ENCODE results near the gene ERC2.

ERC2 gene

DNA sequence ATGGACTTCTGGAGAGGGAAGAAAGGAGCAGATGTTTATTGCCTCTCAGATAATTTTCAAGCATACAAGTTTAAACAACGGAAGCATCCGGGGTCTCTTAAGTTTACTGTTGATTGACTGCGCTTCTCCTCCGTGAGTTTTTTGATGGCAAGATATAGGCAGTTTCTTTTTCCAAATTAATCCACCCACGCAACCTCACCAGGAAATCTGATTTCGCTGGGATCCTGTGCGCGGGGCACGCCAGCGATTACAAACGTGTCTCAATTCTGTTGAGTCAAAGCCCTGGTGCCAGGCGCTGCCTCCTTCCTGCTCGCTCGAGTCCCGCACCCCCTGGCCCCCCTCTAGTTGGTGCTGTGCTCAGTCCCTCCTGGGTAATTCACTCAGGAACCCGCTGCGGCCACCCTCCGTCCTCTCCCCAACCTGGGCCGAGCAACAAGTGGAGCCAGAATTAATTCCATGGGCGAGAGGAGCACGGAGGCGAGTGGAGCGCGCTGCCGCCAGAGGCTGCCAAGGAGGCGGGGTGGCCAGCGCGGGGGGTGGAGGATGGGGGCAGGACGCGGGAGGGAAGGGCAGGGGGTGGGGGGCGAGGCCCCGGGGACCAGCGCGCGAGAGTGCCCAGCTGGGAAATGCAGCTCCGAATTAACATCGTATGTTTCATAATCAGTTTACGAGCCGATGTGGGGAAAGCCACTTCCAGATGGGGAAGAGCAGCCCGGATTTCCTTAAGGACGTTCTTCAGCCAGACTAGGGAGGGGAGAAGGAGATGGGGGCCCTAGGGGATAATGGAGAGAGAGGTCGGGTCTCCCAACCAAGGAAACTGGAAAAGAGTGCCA is 987.1 kb downstream of the ERC2 start:
- no peak for DNase-seq (ENCODE audit: low read depth, low spot score)

DNA sequence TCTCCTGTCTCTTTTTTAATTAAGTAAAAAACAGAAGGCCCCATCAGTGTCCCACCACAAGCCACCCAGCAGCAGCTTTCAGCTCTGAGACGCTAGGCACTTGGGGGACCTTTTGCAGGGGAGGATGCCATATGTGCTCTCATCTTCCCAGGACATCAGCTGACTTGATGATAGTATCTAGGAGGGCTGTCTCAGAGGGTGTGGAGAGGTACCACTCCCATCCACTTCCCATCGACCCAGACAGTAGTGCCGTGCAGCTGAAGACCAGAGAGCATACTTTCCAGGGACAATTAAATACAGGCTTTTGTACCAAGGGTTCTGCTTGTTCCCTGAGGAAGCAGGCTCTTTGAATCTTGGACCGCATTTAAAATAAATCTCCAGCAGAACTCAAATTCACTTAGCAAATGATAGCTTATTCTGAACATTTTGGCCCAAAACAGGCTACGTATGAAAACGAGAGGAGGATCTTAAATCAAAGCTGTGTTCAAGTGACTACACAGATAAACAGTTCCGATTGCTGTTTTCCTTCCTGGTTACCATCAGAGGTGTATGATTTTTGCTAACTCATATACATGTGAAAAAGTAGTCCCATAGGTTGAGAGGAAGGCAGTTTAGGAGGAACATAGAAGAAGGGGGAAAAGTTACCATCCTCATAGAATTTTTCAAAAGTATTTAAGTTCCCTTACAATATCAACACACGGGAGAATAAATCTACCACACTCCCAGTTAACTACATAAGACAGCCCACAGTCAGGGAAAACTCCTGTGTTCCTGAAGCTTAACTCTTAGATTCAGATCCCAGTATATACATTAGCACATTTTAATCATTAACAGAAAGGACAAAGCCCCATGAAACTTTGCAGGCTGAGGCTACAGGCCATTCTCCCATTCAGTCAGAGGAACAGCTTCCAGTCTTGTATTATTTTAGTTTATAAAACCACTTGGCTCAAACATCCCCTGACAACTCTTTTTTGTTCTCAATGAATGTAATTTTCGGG is 990.7 kb downstream of the ERC2 start:
- no peak for DNase-seq (ENCODE audit: low read depth, low spot score)

DNA sequence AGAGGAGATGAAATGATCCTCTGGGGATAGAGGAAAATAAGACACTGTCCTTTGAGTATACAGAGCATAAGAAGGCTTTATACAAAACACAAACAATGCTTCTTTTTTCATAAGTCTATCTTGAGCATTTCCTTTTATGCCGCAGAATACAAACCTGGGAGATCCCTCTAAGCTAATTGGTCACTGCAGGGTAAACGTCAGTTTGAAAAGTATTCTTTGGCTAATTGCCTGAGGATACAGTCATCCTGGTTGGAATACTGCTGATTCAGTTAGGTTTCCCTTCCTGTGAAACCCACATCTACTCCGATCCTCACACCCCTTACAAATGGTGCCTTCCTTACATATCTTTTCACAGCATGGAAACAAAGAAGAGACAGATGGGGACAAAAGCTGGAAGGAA is 991.8 kb downstream of the ERC2 start:
- DNase-seq (ENCODE audit: low read depth, low spot score) = no peak

- DNase-seq (ENCODE audit: low read depth, low spot score) = no peak
These were observed 994.0 kb downstream of the ERC2 start for GRCh38 chr3:55474213-55474632.

DNA sequence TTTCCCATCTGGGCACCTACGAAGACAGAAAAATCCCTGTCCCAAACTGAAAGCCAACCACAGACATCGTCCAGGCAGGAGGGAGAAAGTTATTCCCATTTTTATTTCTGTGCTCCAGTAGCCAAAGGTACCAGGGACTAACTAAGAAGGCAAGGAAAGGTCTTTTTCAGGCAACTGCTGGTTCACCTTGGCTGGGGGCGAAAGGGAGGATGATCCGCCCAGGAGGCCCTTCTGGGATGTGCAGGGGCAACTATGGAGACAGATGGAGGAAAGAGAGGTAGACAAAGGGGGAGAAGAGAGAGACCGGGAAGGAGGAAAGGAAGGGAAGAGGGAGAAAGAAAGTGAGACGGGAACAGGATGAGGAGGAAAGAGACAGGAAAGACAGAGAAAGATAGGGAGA is 994.5 kb downstream of the ERC2 start:
- DNase-seq (ENCODE audit: low read depth, low spot score) = no peak

- DNase-seq (ENCODE audit: low read depth, low spot score) = no peak
These were observed 996.6 kb downstream of the ERC2 start for GRCh38 chr3:55471522-55472280.

- DNase-seq (ENCODE audit: low read depth, low spot score) = no peak
These were observed 997.2 kb downstream of the ERC2 start for GRCh38 chr3:55471084-55471483.

DNA sequence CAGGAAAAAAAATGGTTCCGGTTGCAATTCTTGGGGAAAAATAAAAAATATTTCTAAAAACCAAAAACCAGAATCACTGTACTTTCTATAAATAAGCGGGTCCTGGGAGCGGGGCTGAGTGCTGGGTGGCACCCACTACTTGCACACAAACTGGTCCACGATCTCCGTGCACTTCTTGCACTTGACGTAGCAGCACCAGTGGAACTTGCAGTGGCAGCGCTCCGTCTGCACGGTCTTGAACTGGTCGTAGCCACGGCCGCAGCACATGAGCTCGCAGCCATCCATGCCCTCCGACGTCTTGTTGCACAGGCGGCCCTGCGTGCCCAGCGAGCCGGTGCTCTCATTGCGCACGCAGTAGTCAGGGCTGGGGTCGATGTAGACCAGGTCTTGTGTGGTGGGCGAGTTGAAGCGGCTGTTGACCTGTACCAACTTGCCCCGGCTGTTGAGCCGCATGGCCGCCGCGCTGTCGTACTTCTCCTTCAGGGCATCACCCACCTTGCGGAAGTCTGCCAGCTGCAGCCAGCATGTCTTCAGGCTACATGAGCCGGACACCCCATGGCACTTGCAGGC is 998.2 kb downstream of the ERC2 start:
- DNase-seq (ENCODE audit: low read depth, low spot score) = no peak

DNA sequence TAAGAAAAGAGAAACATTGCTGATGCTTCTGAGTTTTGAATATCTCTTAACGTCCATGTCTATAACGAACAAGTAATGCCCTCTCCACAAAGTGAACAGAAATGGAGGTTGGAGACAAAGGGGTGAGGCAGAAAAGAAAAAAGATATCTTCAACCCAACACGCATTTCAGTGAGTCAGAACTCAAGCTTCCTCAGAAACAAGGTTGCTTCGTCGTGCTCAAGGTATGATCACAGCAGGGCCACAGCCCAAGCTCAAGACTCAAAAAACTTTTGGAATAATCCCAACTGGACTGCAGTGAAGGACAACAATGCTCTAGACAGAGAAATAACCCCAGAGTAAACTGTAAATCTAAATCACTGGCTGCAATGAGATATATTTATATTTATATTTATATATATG is 1000.0 kb downstream of the ERC2 start:
- DNase-seq (ENCODE audit: low read depth, low spot score) = no peak

GRCh38 chr3:55467099-55467498 is 1001.2 kb downstream of the ERC2 start:
- DNase-seq (ENCODE audit: low read depth, low spot score) = no peak

GRCh38 chr3:55466526-55466925 is 1001.7 kb downstream of the ERC2 start:
- no peak for DNase-seq (ENCODE audit: low read depth, low spot score)

DNA sequence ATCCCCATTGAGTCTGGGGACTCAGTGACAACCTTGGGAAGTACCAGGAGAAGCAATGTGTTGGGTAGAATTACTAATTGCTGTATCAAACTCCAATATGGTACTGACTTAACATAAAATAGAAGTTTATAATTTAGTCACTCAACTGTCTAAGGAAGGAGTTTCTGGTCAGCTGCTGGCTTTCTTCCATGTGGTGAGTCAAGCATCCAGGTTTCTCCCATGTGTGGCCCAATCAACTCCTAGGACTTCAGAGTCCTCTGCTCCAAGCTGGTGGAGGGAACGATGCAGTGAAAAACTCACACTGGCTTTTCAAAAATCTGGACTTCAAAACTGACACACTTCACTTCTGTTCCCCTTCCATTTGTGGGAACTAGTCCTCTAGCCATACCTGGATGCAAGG is 1006.4 kb downstream of the ERC2 start:
- no peak for DNase-seq (ENCODE audit: low read depth, low spot score)

GRCh38 chr3:55459838-55460237 is 1008.4 kb downstream of the ERC2 start:
- no peak for DNase-seq (ENCODE audit: low read depth, low spot score)
